OCI-LY7 (cell line): ENCODE data around the gene MYOM3. TPM values are rescaled to one million over a fixed set of nuclear protein-coding genes. Genes with fewer than 3 reads are reported as not detected.

Experiments used
- BruUV-seq: library from RNA; stranded (reverse); fragments of 400-500 nt; replicated peaks from 2 replicates; lab custom pipeline; 2021; lab: Mats Ljungman, UMichigan
- CTCF ChIA-PET: fragments of 300-600 bp; sonication (Branson Sonifier 250); formaldehyde crosslinking; loops from one replicate; lab custom pipeline; 2022; ENCODE audit warnings: antibody characterized with exemption; ENCODE audit not compliant: unreplicated experiment; lab: Charles Lee
- POLR2A ChIA-PET: fragments of 300-600 bp; sonication (Branson Sonifier 250); formaldehyde crosslinking; loops from one replicate; lab custom pipeline; 2022; ENCODE audit warnings: antibody characterized with exemption; lab: Charles Lee
- DNase-seq: peaks from one replicate; pipeline ENCODE4 v3.0.0-alpha.2; 2015; ENCODE audit warnings: low spot score
- H2AFZ ChIP-seq: fragments of 200-600 bp; sonication (generic), shearing (Covaris generic); 2 replicates; pipeline ENCODE4 v1.6.1; 2014; ENCODE audit warnings: mild to moderate bottlenecking, antibody characterized with exemption, low read length, moderate library complexity
- H3K27ac ChIP-seq: fragments of 200-600 bp; sonication (generic); 2 replicates; pipeline ENCODE4 v1.5.1; 2014; ENCODE audit warnings: mixed run types, low read depth, mild to moderate bottlenecking, moderate library complexity, low read length, inconsistent platforms; ENCODE audit not compliant: poor library complexity, severe bottlenecking
- H3K36me3 ChIP-seq: fragments of 200-600 bp; sonication (generic); 2 replicates; pipeline ENCODE4 v1.6.1; 2014; ENCODE audit warnings: mild to moderate bottlenecking, antibody characterized with exemption, low read length, moderate library complexity, mixed read lengths; ENCODE audit not compliant: insufficient read depth
- H3K4me1 ChIP-seq: fragments of 200-600 bp; sonication (generic); 2 replicates; pipeline ENCODE4 v1.5.1; 2014; ENCODE audit warnings: mild to moderate bottlenecking, low read length; ENCODE audit not compliant: insufficient read depth, poor library complexity, severe bottlenecking
- H3K4me2 ChIP-seq: fragments of 200-600 bp; sonication (generic); 2 replicates; pipeline ENCODE4 v1.6.1; 2014; ENCODE audit warnings: mild to moderate bottlenecking, low read length
- H3K4me3 ChIP-seq: fragments of 200-600 bp; sonication (generic); 2 replicates; pipeline ENCODE4 v1.5.1; 2014; ENCODE audit warnings: mild to moderate bottlenecking, low read depth, low read length; ENCODE audit not compliant: poor library complexity, severe bottlenecking
- H3K79me2 ChIP-seq: fragments of 200-600 bp; sonication (generic); 2 replicates; pipeline ENCODE4 v1.6.1; 2016; ENCODE audit warnings: low read depth, mild to moderate bottlenecking, low read length, moderate library complexity, mixed read lengths; ENCODE audit not compliant: insufficient read depth
- H3K9me2 ChIP-seq: fragments of 200-600 bp; sonication (generic); 2 replicates; pipeline ENCODE4 v1.6.1; 2016; ENCODE audit warnings: mild to moderate bottlenecking, low read length, mixed read lengths; ENCODE audit not compliant: insufficient read depth
- H3K9me3 ChIP-seq: fragments of 200-600 bp; sonication (generic); 2 replicates; pipeline ENCODE4 v1.6.1; 2014; ENCODE audit warnings: mild to moderate bottlenecking, mixed run types, low read length, mixed read lengths
- H4K20me1 ChIP-seq: fragments of 200-600 bp; sonication (generic); 2 replicates; pipeline ENCODE4 v1.6.1; 2014; ENCODE audit warnings: mild to moderate bottlenecking, antibody characterized with exemption, low read length, moderate library complexity, mixed read lengths; ENCODE audit not compliant: insufficient read depth
- CTCF ChIP-seq: fragments of 200-600 bp; sonication (generic); conservative IDR thresholded peaks from 2 replicates; pipeline ENCODE4 v1.5.1; 2014; ENCODE audit warnings: mild to moderate bottlenecking, antibody characterized with exemption, low read length, moderate library complexity, mixed read lengths
- EZH2phosphoT487 ChIP-seq: fragments of 200-600 bp; sonication (generic); IDR thresholded peaks from 2 replicates; pipeline ENCODE4 v1.6.1; 2018; ENCODE audit warnings: low read depth, borderline replicate concordance, mild to moderate bottlenecking, mixed run types, antibody characterized with exemption, low read length, moderate library complexity, mixed read lengths
- intact Hi-C: fragments of 100-400 bp; cut with micrococcal nuclease; formaldehyde crosslinking; loops from one replicate; pipeline ENCODE4 v1.10.0; 2022; ENCODE audit not compliant: unreplicated experiment
- total RNA-seq, 2 experiments: library from RNA; depleted of rRNA in 1 of 2; stranded (reverse); fragments of >200 nt in 1 of 2; shearing (Covaris generic) in 1 of 2; gene quantifications; 2 replicates each; pipeline ENCODE4 v1.2.3, GENCODE V29; 2014 to 2022

Gene MYOM3
- total RNA-seq, 2 experiments from 2014 or later, result not detected

- Histone ChIP-seq H3K4me2 (no peak overlapping the region), H3K9me2 (no peaks in the 10 kb centered on the region), H4K20me1 (no peaks in the 10 kb centered on the region), H3K27ac (no peak overlapping the region), H3K79me2 (no peaks in the 10 kb centered on the region), H3K4me3 (no peak overlapping the region), H3K9me3 (no peaks in the 10 kb centered on the region), H3K4me1 (no peaks in the 10 kb centered on the region), H3K36me3 (no peaks in the 10 kb centered on the region), H2AFZ (no peak overlapping the region)
- DNase-seq, result no peak
- ChIA-PET CTCF (no interaction called here), POLR2A (no interaction called here)
- no peak for TF ChIP-seq EZH2phosphoT487
- TF ChIP-seq CTCF, result no peak
- no TSS peak for BruUV-seq
- intact Hi-C loops, result no loop called here
Measured at GRCh38 chr1:24075946-24076345, 36.0 kb downstream of the MYOM3 start.

- intact Hi-C loops, result no loop called here
- no TSS peak for BruUV-seq
- no peak for DNase-seq
- Histone ChIP-seq H3K4me1 (peaks cover 2% of the 10 kb centered on the region), H3K27ac (no peak overlapping the region), H4K20me1 (no peaks in the 10 kb centered on the region), H3K9me2 (no peaks in the 10 kb centered on the region), H3K36me3 (no peaks in the 10 kb centered on the region), H3K4me2 (no peak overlapping the region), H2AFZ (no peak overlapping the region), H3K79me2 (no peaks in the 10 kb centered on the region), H3K4me3 (no peak overlapping the region), H3K9me3 (no peaks in the 10 kb centered on the region)
- ChIA-PET POLR2A (no interaction called here), CTCF (no interaction called here)
- no peak for TF ChIP-seq EZH2phosphoT487
Measured at GRCh38 chr1:24075590-24075854, 36.4 kb downstream of the MYOM3 start.

GRCh38 chr1:24074817-24075589 is 36.9 kb downstream of the MYOM3 start:
- H3K4me2 ChIP-seq, result no peak overlapping the region
- ChIA-PET POLR2A (no interaction called here), CTCF (no interaction called here)
- H3K27ac ChIP-seq, result no peak overlapping the region
- peak; percentile 13 for DNase-seq
- H3K36me3 ChIP-seq, result no peaks in the 10 kb centered on the region
- intact Hi-C loops, result no loop called here
- H3K9me3 ChIP-seq, result no peaks in the 10 kb centered on the region
- H3K4me3 ChIP-seq, result no peak overlapping the region
- no peaks in the 10 kb centered on the region for H4K20me1 ChIP-seq
- no peaks in the 10 kb centered on the region for H3K79me2 ChIP-seq
- H3K9me2 ChIP-seq, result no peaks in the 10 kb centered on the region
- no TSS peak for BruUV-seq
- peaks cover 4% of the 10 kb centered on the region for H3K4me1 ChIP-seq
- TF ChIP-seq EZH2phosphoT487 (no peak), CTCF (peak; percentile 36; the same call in 1 of the 2 replicates)
- H2AFZ ChIP-seq, result no peak overlapping the region
